Bronchial epithelial cell (primary cell): Measurements from ENCODE around the gene TCERG1L. TPM values are rescaled to one million over a fixed set of nuclear protein-coding genes. Genes with fewer than 3 reads are reported as not detected.

Source experiments
- DNase-seq: peaks from one replicate; pipeline ENCODE4 v3.0.0-alpha.2; 2010; ENCODE audit warnings: low read depth
- FAIRE-seq: peaks from 2 replicates; lab custom pipeline; 2011; peaks lifted over from hg19 to GRCh38; lab: Jason Lieb, UNC
- H3K27me3 ChIP-seq: 2 replicates; pipeline ENCODE4 v1.5.1; 2011; ENCODE audit warnings: low read length; ENCODE audit not compliant: control insufficient read depth, insufficient read depth
- H3K36me3 ChIP-seq: 2 replicates; pipeline ENCODE4 v1.5.1; 2011; ENCODE audit warnings: low read length; ENCODE audit not compliant: control insufficient read depth, insufficient read depth
- H3K4me3 ChIP-seq: 2 replicates; pipeline ENCODE4 v1.5.1; 2011; ENCODE audit warnings: mild to moderate bottlenecking, low read depth, low read length, control low read depth
- CTCF ChIP-seq: IDR thresholded peaks from 2 replicates; pipeline ENCODE4 v1.5.1; 2011; ENCODE audit warnings: mild to moderate bottlenecking, moderate library complexity, low read length, control low read depth, inconsistent platforms; ENCODE audit not compliant: insufficient read depth, severe bottlenecking
- total RNA-seq: library from RNA; depleted of rRNA; stranded (reverse); fragments of >200 nt; gene quantifications from 2 replicates; pipeline ENCODE4 v1.2.1, GENCODE V29; 2014

The TCERG1L gene
- total RNA-seq, 1 donor from 2014 or later: not detected

GRCh38 chr10:131254859-131255252 lies 56.7 kb downstream of the TCERG1L start:
- DNase-seq (no peak), FAIRE-seq (no peak)
- H3K36me3 ChIP-seq: no peaks in the 10 kb centered on the region
- no peak overlapping the region for H3K4me3 ChIP-seq
- TF ChIP-seq CTCF: no peak
- H3K27me3 ChIP-seq: no peaks in the 10 kb centered on the region

GRCh38 chr10:131253931-131254858 lies 57.3 kb downstream of the TCERG1L start:
- FAIRE-seq: no peak
- no peak for TF ChIP-seq CTCF

GRCh38 chr10:131252567-131253276 lies 58.8 kb downstream of the TCERG1L start:
- Histone ChIP-seq H3K36me3 (no peaks in the 10 kb centered on the region), H3K27me3 (no peaks in the 10 kb centered on the region), H3K4me3 (no peak overlapping the region)
- no peak for FAIRE-seq
- TF ChIP-seq CTCF: no peak
- DNase-seq: no peak

More at GRCh38 chr10:131253931-131254858, 57.3 kb downstream of the TCERG1L start:
- Histone ChIP-seq H3K27me3 (no peaks in the 10 kb centered on the region), H3K4me3 (no peak overlapping the region), H3K36me3 (no peaks in the 10 kb centered on the region)
- no peak for DNase-seq

- no peak for TF ChIP-seq CTCF
- Histone ChIP-seq H3K36me3 (no peaks in the 10 kb centered on the region), H3K4me3 (no peak overlapping the region), H3K27me3 (no peaks in the 10 kb centered on the region)
- FAIRE-seq: no peak
- DNase-seq: no peak
Observed at GRCh38 chr10:131251146-131251541, 60.4 kb downstream of the TCERG1L start.

- no peak for TF ChIP-seq CTCF
- no peak for DNase-seq
- H3K4me3 ChIP-seq: no peak overlapping the region
- no peaks in the 10 kb centered on the region for H3K27me3 ChIP-seq
- no peak for FAIRE-seq
- H3K36me3 ChIP-seq: no peaks in the 10 kb centered on the region
Observed at GRCh38 chr10:131250454-131251145, 60.9 kb downstream of the TCERG1L start.
